ENCODE measurements around the gene NTRK2.

DNA sequence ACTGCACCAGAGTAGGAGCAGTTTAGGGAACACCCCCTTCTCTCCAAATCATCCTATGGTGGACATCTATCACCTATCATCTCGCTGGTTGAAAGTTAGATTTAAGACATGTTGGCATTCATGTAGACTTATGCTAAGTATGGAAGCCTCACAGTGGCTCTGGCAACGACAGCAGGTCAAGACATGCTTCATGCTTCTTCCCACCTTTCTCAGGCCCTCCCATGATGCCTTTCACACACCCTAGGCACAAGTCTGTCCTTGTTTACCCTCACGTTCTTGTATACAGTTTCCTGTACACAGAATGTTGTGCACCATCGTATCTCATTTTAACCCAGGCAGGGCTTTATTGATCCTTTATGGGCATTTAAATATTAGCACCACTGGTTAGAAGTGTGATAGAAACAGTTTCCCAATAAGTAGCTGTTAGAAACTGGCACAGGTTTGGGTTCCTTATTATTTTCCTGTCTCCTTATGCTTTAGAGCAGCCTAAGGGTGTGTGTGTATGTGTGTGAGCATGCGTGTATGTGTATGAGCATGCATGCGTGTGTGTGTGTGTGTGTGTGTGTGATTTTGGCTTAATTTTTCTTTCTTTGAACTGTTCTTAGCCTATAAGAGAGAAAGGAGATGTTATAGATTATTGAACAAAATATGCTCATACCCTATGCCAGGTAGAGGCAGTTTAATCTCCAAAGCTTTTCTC, 160.6 kb downstream of the NTRK2 start:
- TF ChIP-seq POLR2A (IDR thresholded peaks at IDR 0.05; ENCODE audit: low read depth, low read length) (no peak), TAF1 (IDR thresholded peaks at IDR 0.05; ENCODE audit: low read depth, low read length) (no peak), POLR2AphosphoS5 (IDR thresholded peaks at IDR 0.05; ENCODE audit: low read depth, low read length) (no peak)

All from GM12891 (cell line).